ENCODE data around the gene UBE2N.

The UBE2N gene

DNA sequence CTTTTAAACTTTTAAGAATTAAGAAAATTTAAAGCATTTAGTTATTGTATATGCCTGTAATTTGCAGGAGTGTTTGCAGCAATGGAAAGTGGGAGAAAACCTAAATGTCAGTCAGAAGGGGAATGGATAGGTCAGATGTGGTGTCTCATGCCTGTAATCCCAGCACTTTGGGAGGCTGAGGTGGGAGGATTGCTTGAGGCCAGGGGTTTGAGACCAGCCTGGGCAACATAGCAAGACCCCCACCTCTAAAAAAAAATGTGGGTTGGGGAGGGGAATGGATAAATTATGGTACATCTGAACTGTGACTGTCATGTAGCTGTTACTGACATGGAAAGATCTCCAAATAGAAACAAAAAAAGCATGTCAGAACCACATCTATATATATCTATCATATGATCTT, 27.6 kb upstream of the UBE2N start:
- Histone ChIP-seq H3K27ac (ENCODE audit: low read depth, low read length) (no peak overlapping the region), H2BK120ac (ENCODE audit: low read depth, low read length) (no peak overlapping the region), H3K4me3 (ENCODE audit: low read length) (no peak overlapping the region), H4K8ac (ENCODE audit: low read depth, low read length) (no peak overlapping the region), H2AK5ac (ENCODE audit: low read length) (no peak overlapping the region), H3K36me3 (ENCODE audit: control insufficient read depth, insufficient read depth, low read length) (no peaks in the 10 kb centered on the region), H3K79me1 (ENCODE audit: low read length) (peaks cover 9% of the 10 kb centered on the region), H3K4me1 (ENCODE audit: control insufficient read depth, low read depth, low read length) (no peaks in the 10 kb centered on the region), H3K4me2 (ENCODE audit: low read length) (no peak overlapping the region), H3K18ac (ENCODE audit: low read length) (no peak overlapping the region), H3K79me2 (ENCODE audit: control insufficient read depth, insufficient read depth, low read length) (peaks cover 32% of the 10 kb centered on the region), H2BK15ac (replicated peaks; ENCODE audit: low read depth) (no peak overlapping the region), H4K5ac (ENCODE audit: low read length) (no peak overlapping the region), H3K4ac (ENCODE audit: low read depth, low read length) (no peak overlapping the region), H3K27me3 (ENCODE audit: insufficient read depth, low read length, poor library complexity) (no peaks in the 10 kb centered on the region), H2BK5ac (ENCODE audit: low read length) (no peak overlapping the region), H3K23ac (ENCODE audit: low read length) (no peak overlapping the region), H3K56ac (ENCODE audit: low read length) (no peak overlapping the region), H3K9ac (ENCODE audit: low read length) (no peak overlapping the region)
- no peak for DNase-seq

DNA sequence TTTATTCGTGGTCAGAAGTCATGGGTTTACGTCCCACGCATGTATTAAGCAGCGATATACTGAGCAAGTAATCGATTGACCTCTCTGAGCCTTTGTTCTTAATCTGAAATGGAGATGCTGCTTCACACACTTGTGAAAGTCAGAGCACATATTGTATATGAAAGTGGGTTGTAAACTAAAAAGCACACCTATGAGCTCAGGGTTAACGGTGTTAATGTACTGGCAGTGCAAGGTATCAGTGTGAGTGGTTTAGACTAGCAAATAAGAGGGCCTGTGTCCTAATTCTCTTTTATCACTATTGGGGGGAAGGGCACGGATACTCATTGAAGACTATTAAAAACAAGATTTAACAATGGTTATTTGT, 26.2 kb upstream of the UBE2N start:
- Histone ChIP-seq H4K8ac (ENCODE audit: low read depth, low read length) (no peak overlapping the region), H3K27me3 (ENCODE audit: insufficient read depth, low read length, poor library complexity) (no peaks in the 10 kb centered on the region), H3K4me2 (ENCODE audit: low read length) (peak overlapping the region; percentile 94), H2BK5ac (ENCODE audit: low read length) (peak overlapping the region; percentile 40), H3K36me3 (ENCODE audit: control insufficient read depth, insufficient read depth, low read length) (no peaks in the 10 kb centered on the region), H3K4me1 (ENCODE audit: control insufficient read depth, low read depth, low read length) (no peaks in the 10 kb centered on the region), H3K79me1 (ENCODE audit: low read length) (peaks cover 6% of the 10 kb centered on the region), H3K23ac (ENCODE audit: low read length) (no peak overlapping the region), H3K56ac (ENCODE audit: low read length) (peak overlapping the region; percentile 100), H3K4me3 (ENCODE audit: low read length) (peak overlapping the region; percentile 100), H4K5ac (ENCODE audit: low read length) (peak overlapping the region; percentile 97), H3K18ac (ENCODE audit: low read length) (peak overlapping the region; percentile 95), H3K9ac (ENCODE audit: low read length) (peak overlapping the region; percentile 99), H3K4ac (ENCODE audit: low read depth, low read length) (peak overlapping the region; percentile 20), H3K79me2 (ENCODE audit: control insufficient read depth, insufficient read depth, low read length) (peaks cover 30% of the 10 kb centered on the region), H2BK120ac (ENCODE audit: low read depth, low read length) (no peak overlapping the region), H2BK15ac (replicated peaks; ENCODE audit: low read depth) (no peak overlapping the region), H2AK5ac (ENCODE audit: low read length) (peak overlapping the region; percentile 93), H3K27ac (ENCODE audit: low read depth, low read length) (peak overlapping the region; percentile 97)
- DNase-seq = no peak
- no CpG with 5 or more reads among the region's 7 CpGs for WGBS (ENCODE audit: extremely low coverage, insufficient coverage, low lambda C conversion rate)

DNA sequence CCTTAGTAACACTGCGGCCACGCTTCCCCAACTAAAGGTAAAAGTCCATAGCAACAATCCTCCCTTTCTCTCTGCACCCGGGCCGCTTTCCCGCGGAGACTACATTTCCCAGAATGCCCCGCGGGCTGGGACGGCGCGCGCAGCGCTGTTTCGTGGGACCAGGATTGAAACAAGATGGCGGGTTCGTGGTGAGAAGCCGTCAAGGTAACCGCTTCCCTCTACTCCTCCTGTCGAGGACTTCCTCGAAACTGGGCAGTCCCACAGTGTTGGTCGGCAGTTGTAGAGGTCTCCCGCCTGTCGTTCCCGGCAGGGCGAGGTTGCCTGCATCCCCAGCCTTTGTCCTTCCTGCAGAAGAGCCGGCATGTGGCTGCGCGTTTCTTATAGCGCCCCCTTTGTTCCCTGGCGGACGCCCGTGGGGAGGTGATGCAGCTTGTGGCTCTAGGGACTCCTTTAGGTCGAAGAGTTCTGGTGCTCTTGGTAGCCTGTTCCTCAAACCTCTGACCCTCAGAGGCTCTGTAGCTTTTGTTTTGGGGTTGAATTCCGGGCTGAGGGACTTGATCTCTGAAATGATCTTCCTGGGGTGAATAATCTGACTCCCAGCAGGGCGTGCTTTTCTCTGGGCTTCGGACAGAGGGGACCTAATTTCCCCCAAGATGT, 25.7 kb upstream of the UBE2N start, which contains the start of gene MRPL42:
TSS of gene MRPL42 (plus strand) at position 164 of the 657 bp plus-strand sequence. CDS start 1,772 bp downstream, outside the sequence.
- H3K36me3 ChIP-seq (ENCODE audit: control insufficient read depth, insufficient read depth, low read length) = no peaks in the 10 kb centered on the region
- peak within 1 kb of the TSS; percentile 94 for H3K4me2 ChIP-seq (ENCODE audit: low read length)
- DNase-seq = peak; percentile 96
- H4K8ac ChIP-seq (ENCODE audit: low read depth, low read length) = no peak within 1 kb of the TSS
- peak within 1 kb of the TSS; percentile 99 for H3K9ac ChIP-seq (ENCODE audit: low read length)
- no peak within 1 kb of the TSS for H2BK15ac ChIP-seq (replicated peaks; ENCODE audit: low read depth)
- H2BK120ac ChIP-seq (ENCODE audit: low read depth, low read length) = no peak within 1 kb of the TSS
- H3K27ac ChIP-seq (ENCODE audit: low read depth, low read length) = peak within 1 kb of the TSS; percentile 97
- peak within 1 kb of the TSS; percentile 93 for H2AK5ac ChIP-seq (ENCODE audit: low read length)
- no peak within 1 kb of the TSS for H3K23ac ChIP-seq (ENCODE audit: low read length)
- peaks cover 6% of the 10 kb centered on the region for H3K79me1 ChIP-seq (ENCODE audit: low read length)
- peak within 1 kb of the TSS; percentile 100 for H3K56ac ChIP-seq (ENCODE audit: low read length)
- H3K4me3 ChIP-seq (ENCODE audit: low read length) = peak within 1 kb of the TSS; percentile 100
- H2BK5ac ChIP-seq (ENCODE audit: low read length) = peak within 1 kb of the TSS; percentile 98
- H3K4me1 ChIP-seq (ENCODE audit: control insufficient read depth, low read depth, low read length) = no peaks in the 10 kb centered on the region
- H3K27me3 ChIP-seq (ENCODE audit: insufficient read depth, low read length, poor library complexity) = no peaks in the 10 kb centered on the region
- H3K79me2 ChIP-seq (ENCODE audit: control insufficient read depth, insufficient read depth, low read length) = peaks cover 30% of the 10 kb centered on the region
- peak within 1 kb of the TSS; percentile 95 for H3K18ac ChIP-seq (ENCODE audit: low read length)
- H3K4ac ChIP-seq (ENCODE audit: low read depth, low read length) = peak within 1 kb of the TSS; percentile 20
- peak within 1 kb of the TSS; percentile 97 for H4K5ac ChIP-seq (ENCODE audit: low read length)
- no CpG with 5 or more reads among the region's 36 CpGs for WGBS (ENCODE audit: extremely low coverage, insufficient coverage, low lambda C conversion rate)

DNA sequence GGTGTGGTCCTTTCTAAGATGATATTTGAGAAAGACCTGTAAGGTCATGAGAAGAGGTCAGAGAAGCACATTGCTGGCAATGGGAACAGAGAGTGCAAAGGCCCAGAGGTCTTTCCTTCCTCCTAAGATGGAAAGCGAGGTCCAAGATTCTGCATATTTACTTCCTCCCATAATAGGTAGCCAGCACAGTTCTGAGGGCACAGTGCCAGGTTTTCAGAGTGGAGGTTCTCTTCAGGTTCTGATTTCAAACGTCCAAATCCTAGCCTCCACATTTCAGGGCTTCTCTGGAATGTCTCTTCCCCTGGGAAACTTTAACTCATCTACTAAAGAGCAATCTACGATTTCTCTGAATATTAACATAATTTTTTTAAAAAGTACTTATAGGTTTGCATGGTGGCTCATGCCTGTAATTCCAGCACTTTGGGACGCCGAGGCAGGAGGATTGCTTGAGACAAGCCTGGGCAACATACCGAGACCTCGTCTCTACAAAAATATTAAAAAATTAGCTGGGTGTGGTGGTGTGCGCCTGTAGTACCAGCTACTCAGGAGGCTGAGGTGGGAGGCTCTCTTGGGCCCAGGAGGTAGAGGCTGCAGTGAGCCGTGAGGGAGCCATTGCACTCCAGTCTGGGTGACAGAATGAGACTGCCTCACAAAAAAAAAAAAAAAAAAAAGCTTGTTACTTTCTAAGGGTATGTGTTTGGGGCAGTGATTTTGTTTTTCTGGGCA, 25.0 kb upstream of the UBE2N start:
- Histone ChIP-seq H3K4me3 (ENCODE audit: low read length) (no peak overlapping the region), H2BK120ac (ENCODE audit: low read depth, low read length) (no peak overlapping the region), H2AK5ac (ENCODE audit: low read length) (no peak overlapping the region), H3K4ac (ENCODE audit: low read depth, low read length) (no peak overlapping the region), H3K36me3 (ENCODE audit: control insufficient read depth, insufficient read depth, low read length) (no peaks in the 10 kb centered on the region), H3K4me1 (ENCODE audit: control insufficient read depth, low read depth, low read length) (no peaks in the 10 kb centered on the region), H3K56ac (ENCODE audit: low read length) (no peak overlapping the region), H3K9ac (ENCODE audit: low read length) (no peak overlapping the region), H3K27me3 (ENCODE audit: insufficient read depth, low read length, poor library complexity) (no peaks in the 10 kb centered on the region), H3K79me1 (ENCODE audit: low read length) (peaks cover 6% of the 10 kb centered on the region), H3K79me2 (ENCODE audit: control insufficient read depth, insufficient read depth, low read length) (peaks cover 30% of the 10 kb centered on the region), H2BK15ac (replicated peaks; ENCODE audit: low read depth) (no peak overlapping the region), H3K4me2 (ENCODE audit: low read length) (no peak overlapping the region), H2BK5ac (ENCODE audit: low read length) (no peak overlapping the region), H3K27ac (ENCODE audit: low read depth, low read length) (no peak overlapping the region), H4K5ac (ENCODE audit: low read length) (no peak overlapping the region), H3K18ac (ENCODE audit: low read length) (no peak overlapping the region), H3K23ac (ENCODE audit: low read length) (no peak overlapping the region), H4K8ac (ENCODE audit: low read depth, low read length) (no peak overlapping the region)
- DNase-seq = no peak
- no CpG with 5 or more reads among the region's 9 CpGs for WGBS (ENCODE audit: extremely low coverage, insufficient coverage, low lambda C conversion rate)

DNA sequence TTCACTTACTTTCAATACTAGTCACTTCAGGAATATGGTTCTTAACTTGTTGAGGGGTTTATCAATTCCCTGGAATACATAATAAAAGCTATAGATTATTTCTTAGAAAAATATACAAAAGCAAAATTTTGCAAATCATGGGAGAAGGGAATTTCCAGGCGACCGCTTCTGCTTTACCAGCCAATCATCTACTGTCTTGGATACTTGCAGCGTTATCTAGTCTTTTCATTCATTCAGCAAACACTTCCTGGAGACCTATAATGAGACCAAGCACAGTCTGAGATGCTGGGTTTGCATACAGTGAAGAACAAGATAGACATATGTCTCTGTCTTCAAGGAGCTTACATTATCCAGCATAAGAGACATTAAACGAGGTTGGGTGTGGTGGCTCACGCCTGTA, 24.1 kb upstream of the UBE2N start:
- H3K27ac ChIP-seq (ENCODE audit: low read depth, low read length) = no peak overlapping the region
- no peak overlapping the region for H3K18ac ChIP-seq (ENCODE audit: low read length)
- no peak overlapping the region for H2BK5ac ChIP-seq (ENCODE audit: low read length)
- peaks cover 27% of the 10 kb centered on the region for H3K79me2 ChIP-seq (ENCODE audit: control insufficient read depth, insufficient read depth, low read length)
- no peak overlapping the region for H3K4me3 ChIP-seq (ENCODE audit: low read length)
- peaks cover 6% of the 10 kb centered on the region for H3K79me1 ChIP-seq (ENCODE audit: low read length)
- H4K8ac ChIP-seq (ENCODE audit: low read depth, low read length) = no peak overlapping the region
- no peak overlapping the region for H4K5ac ChIP-seq (ENCODE audit: low read length)
- H3K23ac ChIP-seq (ENCODE audit: low read length) = no peak overlapping the region
- no peak overlapping the region for H3K9ac ChIP-seq (ENCODE audit: low read length)
- H2BK15ac ChIP-seq (replicated peaks; ENCODE audit: low read depth) = no peak overlapping the region
- H3K56ac ChIP-seq (ENCODE audit: low read length) = no peak overlapping the region
- no peaks in the 10 kb centered on the region for H3K27me3 ChIP-seq (ENCODE audit: insufficient read depth, low read length, poor library complexity)
- DNase-seq = no peak
- H3K36me3 ChIP-seq (ENCODE audit: control insufficient read depth, insufficient read depth, low read length) = no peaks in the 10 kb centered on the region
- WGBS (ENCODE audit: extremely low coverage, insufficient coverage, low lambda C conversion rate) = no CpG with 5 or more reads among the region's 5 CpGs
- no peak overlapping the region for H3K4ac ChIP-seq (ENCODE audit: low read depth, low read length)
- H2AK5ac ChIP-seq (ENCODE audit: low read length) = no peak overlapping the region
- no peaks in the 10 kb centered on the region for H3K4me1 ChIP-seq (ENCODE audit: control insufficient read depth, low read depth, low read length)
- H3K4me2 ChIP-seq (ENCODE audit: low read length) = no peak overlapping the region
- no peak overlapping the region for H2BK120ac ChIP-seq (ENCODE audit: low read depth, low read length)

Data from mesendoderm (in vitro differentiated cells).